Upper lobe of right lung (tissue), 1 donor: ENCODE measurements around the gene ABCC1. TPM values are rescaled to one million over a fixed set of nuclear protein-coding genes. Genes with fewer than 3 reads are reported as not detected.
A peak's percentile ranks its signal among the peaks of the same experiment; 100 is the strongest.

Source experiments
- ATAC-seq: fragments of 200-7000 bp; cut with Tn5 transposase; one replicate; pipeline ENCODE4 v1.9.1; 2020; ENCODE audit warnings: mild to moderate bottlenecking, moderate library complexity
- DNase-seq: peaks from one replicate; pipeline ENCODE4 v3.0.0-alpha.2; 2020
- H3K27ac ChIP-seq: fragments of 200-600 bp; one replicate; pipeline ENCODE4 v1.8.0; 2022
- H3K27me3 ChIP-seq: fragments of 200-600 bp; one replicate; pipeline ENCODE4 v1.8.0; 2022; ENCODE audit warnings: mild to moderate bottlenecking
- H3K36me3 ChIP-seq: fragments of 200-600 bp; one replicate; pipeline ENCODE4 v1.8.0; 2022
- H3K4me1 ChIP-seq: fragments of 200-600 bp; one replicate; pipeline ENCODE4 v1.8.0; 2022
- H3K4me3 ChIP-seq: fragments of 200-600 bp; one replicate; pipeline ENCODE4 v1.8.0; 2022; ENCODE audit warnings: mild to moderate bottlenecking
- H3K9me3 ChIP-seq: fragments of 200-600 bp; one replicate; pipeline ENCODE4 v1.8.0; 2022
- CTCF ChIP-seq: fragments of 200-600 bp; IDR thresholded peaks from one replicate; pipeline ENCODE4 v1.8.0; 2022; ENCODE audit warnings: antibody characterized with exemption
- intact Hi-C: fragments of 100-400 bp; cut with DNase I; formaldehyde crosslinking; loops from one replicate; pipeline ENCODE4 v1.11.0; 2022
- total RNA-seq: library from RNA; stranded (reverse); fragmentation: NEBNext Ultra II Directional; extraction: Animal tissue kit (Norgen Biotek cat#: 25700); gene quantifications from one replicate; pipeline ENCODE4 v1.2.1, GENCODE V29; 2021
- donor health status: DM: no; HTN: yes; CAD: no; lungs with severe emphysema.

The ABCC1 gene
- total RNA-seq, 1 donor from 2014 or later, result 50.6 TPM

GRCh38 chr16:15985144-15985543 is 35.7 kb downstream of the ABCC1 start:
- Histone ChIP-seq H3K4me3 (no peak overlapping the region), H3K27ac (no peak overlapping the region), H3K9me3 (peaks cover 5% of the 10 kb centered on the region), H3K36me3 (no peaks in the 10 kb centered on the region), H3K4me1 (peaks cover 36% of the 10 kb centered on the region), H3K27me3 (no peaks in the 10 kb centered on the region)
- DNase-seq (no peak), ATAC-seq (no peak)
- intact Hi-C loops, result no loop called here
- TF ChIP-seq CTCF, result no peak

GRCh38 chr16:15986261-15986660 is 36.8 kb downstream of the ABCC1 start:
- no peaks in the 10 kb centered on the region for H3K27me3 ChIP-seq
- intact Hi-C loops, result no loop called here

GRCh38 chr16:15988268-15989013 is 39.0 kb downstream of the ABCC1 start:
- no peaks in the 10 kb centered on the region for H3K9me3 ChIP-seq
- DNase-seq (no peak), ATAC-seq (peak; percentile 27)
- no peak overlapping the region for H3K4me3 ChIP-seq
- no peaks in the 10 kb centered on the region for H3K27me3 ChIP-seq
- H3K36me3 ChIP-seq, result no peaks in the 10 kb centered on the region
- intact Hi-C loops, result no loop called here
- peak overlapping the region; percentile 5 for H3K27ac ChIP-seq
- TF ChIP-seq CTCF, result no peak
- H3K4me1 ChIP-seq, result peaks cover 36% of the 10 kb centered on the region

More at GRCh38 chr16:15986261-15986660, 36.8 kb downstream of the ABCC1 start:
- no peaks in the 10 kb centered on the region for H3K36me3 ChIP-seq
- ATAC-seq (no peak), DNase-seq (no peak)
- peaks cover 5% of the 10 kb centered on the region for H3K9me3 ChIP-seq
- H3K4me1 ChIP-seq, result peaks cover 36% of the 10 kb centered on the region
- no peak overlapping the region for H3K27ac ChIP-seq
- no peak overlapping the region for H3K4me3 ChIP-seq
- no peak for TF ChIP-seq CTCF

GRCh38 chr16:15990902-15991301 is 41.5 kb downstream of the ABCC1 start:
- Histone ChIP-seq H3K4me3 (no peak overlapping the region), H3K9me3 (no peaks in the 10 kb centered on the region), H3K27me3 (no peaks in the 10 kb centered on the region), H3K36me3 (peaks cover 4% of the 10 kb centered on the region), H3K27ac (no peak overlapping the region), H3K4me1 (peaks cover 43% of the 10 kb centered on the region)
- TF ChIP-seq CTCF, result no peak
- ATAC-seq (no peak), DNase-seq (no peak)
- intact Hi-C loops, result no loop called here

- DNase-seq (no peak), ATAC-seq (no peak)
- intact Hi-C loops, result no loop called here
- peaks cover 51% of the 10 kb centered on the region for H3K4me1 ChIP-seq
- no peak overlapping the region for H3K27ac ChIP-seq
- no peaks in the 10 kb centered on the region for H3K9me3 ChIP-seq
- TF ChIP-seq CTCF, result no peak
- no peaks in the 10 kb centered on the region for H3K27me3 ChIP-seq
- H3K4me3 ChIP-seq, result no peak overlapping the region
- H3K36me3 ChIP-seq, result peaks cover 4% of the 10 kb centered on the region
Observed at GRCh38 chr16:15993128-15993527, 43.7 kb downstream of the ABCC1 start.
